Fibroblast of the aortic adventitia (primary cell): ENCODE results near the gene PYGO2. TPM values are rescaled to one million over a fixed set of nuclear protein-coding genes. Genes with fewer than 3 reads are reported as not detected.

Experiments used
- DNase-seq: peaks from one replicate; pipeline ENCODE4 v3.0.0-alpha.2; 2010; ENCODE audit warnings: low read depth
- H3K4me3 ChIP-seq: 2 replicates; pipeline ENCODE4 v1.5.1; 2011; ENCODE audit warnings: low read depth, mild to moderate bottlenecking, control low read depth, low read length, moderate library complexity
- total RNA-seq: library from RNA; depleted of rRNA; stranded (reverse); fragments of >200 nt; gene quantifications from 2 replicates; pipeline ENCODE4 v1.2.3, GENCODE V29; 2012; ENCODE audit warnings: low replicate concordance
- TF ChIP-seq, protein P1 (sequence below): IDR thresholded peaks from 2 replicates; pipeline ENCODE4 v1.5.1; 2011; ENCODE audit warnings: mild to moderate bottlenecking, low read length, control low read depth, inconsistent platforms; ENCODE audit not compliant: insufficient read depth

The PYGO2 gene, protein sequence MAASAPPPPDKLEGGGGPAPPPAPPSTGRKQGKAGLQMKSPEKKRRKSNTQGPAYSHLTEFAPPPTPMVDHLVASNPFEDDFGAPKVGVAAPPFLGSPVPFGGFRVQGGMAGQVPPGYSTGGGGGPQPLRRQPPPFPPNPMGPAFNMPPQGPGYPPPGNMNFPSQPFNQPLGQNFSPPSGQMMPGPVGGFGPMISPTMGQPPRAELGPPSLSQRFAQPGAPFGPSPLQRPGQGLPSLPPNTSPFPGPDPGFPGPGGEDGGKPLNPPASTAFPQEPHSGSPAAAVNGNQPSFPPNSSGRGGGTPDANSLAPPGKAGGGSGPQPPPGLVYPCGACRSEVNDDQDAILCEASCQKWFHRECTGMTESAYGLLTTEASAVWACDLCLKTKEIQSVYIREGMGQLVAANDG
- total RNA-seq: 7.8 and 18.0 TPM in 2 replicates

DNA sequence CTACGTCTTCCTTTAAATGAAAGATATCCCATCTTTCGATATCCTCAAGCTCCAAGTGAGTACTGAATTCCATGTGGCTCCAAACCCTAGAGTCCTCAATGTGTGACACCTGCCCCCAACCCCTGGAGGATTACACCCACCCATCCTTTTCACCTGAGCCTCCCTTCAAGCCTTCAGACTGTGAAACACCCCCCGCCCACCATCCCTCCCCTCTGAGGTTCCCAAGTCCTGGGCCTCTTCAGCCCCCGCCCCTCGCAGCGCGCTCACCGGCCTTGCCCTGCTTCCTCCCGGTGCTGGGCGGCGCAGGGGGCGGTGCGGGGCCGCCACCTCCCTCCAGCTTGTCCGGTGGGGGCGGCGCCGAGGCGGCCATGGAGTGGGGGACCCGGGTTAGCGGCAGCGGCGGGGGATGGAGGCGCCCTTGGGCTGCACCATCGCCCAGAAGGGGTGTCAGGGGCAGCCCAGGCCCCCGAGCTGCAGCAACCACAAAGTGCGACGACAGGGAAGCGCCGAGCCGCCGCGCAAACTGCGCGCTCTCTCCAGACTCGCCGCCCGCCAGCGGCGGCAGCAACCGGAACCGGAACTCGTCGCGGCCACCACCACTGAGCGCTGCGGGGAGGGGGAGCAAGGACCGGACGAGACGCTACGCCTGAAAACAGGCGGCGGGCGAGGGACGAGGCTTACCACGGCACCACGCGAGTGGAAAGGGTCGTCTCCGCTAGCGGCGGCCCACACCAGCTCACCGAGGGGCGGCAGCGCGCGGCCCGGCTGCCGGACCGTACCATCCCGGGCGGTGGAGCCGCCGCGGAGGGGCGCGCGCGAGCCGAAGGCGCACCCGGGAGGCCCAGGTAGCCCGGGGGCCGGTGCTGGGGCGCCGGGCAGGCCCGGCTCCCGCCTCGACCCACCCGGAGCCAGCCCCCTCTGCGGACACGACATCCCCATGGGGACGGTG lies at the start of gene PYGO2:
Gene PYGO2, minus strand, starts transcription at position 576 of the 949 bp plus-strand sequence. Its CDS starts 206 bp downstream, at position 370.
- peak; percentile 66 for DNase-seq

DNA sequence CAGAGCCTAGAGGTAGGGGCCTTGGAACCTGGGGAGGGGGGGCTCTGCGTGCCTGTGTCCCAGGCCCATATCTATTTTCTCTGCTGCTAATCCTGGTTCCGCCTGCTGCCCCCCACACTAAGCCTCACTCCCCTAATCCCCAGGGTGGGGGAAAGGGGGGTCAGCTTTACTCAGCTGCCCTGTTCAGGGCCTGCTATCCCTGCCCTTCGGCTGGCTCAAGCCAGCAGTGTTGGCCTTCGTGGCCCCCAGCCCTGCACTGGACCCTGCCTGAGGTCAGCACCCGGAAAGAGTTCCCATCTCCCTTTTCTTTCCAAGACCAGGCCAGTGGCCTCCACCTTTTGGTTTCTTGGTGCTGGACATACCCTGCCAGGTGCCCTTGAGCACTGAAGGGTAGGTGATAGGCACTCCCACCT lies 49.4 kb upstream of the PYGO2 start:
- no peak for DNase-seq
- TF ChIP-seq, protein P1, sequence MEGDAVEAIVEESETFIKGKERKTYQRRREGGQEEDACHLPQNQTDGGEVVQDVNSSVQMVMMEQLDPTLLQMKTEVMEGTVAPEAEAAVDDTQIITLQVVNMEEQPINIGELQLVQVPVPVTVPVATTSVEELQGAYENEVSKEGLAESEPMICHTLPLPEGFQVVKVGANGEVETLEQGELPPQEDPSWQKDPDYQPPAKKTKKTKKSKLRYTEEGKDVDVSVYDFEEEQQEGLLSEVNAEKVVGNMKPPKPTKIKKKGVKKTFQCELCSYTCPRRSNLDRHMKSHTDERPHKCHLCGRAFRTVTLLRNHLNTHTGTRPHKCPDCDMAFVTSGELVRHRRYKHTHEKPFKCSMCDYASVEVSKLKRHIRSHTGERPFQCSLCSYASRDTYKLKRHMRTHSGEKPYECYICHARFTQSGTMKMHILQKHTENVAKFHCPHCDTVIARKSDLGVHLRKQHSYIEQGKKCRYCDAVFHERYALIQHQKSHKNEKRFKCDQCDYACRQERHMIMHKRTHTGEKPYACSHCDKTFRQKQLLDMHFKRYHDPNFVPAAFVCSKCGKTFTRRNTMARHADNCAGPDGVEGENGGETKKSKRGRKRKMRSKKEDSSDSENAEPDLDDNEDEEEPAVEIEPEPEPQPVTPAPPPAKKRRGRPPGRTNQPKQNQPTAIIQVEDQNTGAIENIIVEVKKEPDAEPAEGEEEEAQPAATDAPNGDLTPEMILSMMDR: no peak
- H3K4me3 ChIP-seq: no peak overlapping the region

More for the DNA sequence above, at the start of gene PYGO2:
- TF ChIP-seq, protein P1: peak; percentile 21
- peak within 1 kb of the TSS; percentile 78 for H3K4me3 ChIP-seq

DNA sequence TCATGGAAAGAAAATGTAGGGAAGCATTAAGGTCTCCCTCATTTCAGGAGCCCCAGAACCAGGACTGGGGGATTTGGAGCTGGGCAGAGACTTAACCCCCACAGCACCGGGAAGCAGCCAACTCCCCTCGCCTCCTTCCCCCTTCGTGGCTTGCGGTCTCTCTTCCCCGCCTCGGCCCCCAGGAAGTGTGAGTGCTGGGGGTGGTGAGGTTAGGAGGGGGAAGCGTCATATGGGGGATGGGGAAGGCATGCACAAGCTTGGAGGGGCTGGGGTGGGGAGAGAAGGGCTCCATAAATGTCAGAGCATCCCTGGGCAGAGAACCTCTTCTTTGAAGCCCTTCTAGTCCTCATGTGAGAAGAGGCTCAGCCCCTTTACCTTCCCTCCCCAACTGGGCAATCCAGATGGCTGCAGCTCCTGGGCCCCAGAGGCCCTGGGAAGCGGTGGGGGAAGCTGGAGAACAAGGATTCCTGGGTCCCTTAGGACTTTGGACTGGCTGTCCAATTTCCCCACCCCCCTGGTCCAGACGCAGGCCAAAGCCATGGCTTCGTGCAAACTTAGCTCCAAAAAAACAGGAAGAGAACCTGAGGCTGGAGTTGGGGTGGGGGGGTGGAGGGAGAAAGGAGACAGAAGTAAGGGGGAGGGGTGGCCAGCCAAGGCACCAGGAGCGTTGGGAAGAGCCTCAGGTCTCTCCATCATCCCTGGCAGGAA lies 48.8 kb upstream of the PYGO2 start:
- H3K4me3 ChIP-seq: no peak overlapping the region
- TF ChIP-seq, protein P1: no peak
- no peak for DNase-seq

DNA sequence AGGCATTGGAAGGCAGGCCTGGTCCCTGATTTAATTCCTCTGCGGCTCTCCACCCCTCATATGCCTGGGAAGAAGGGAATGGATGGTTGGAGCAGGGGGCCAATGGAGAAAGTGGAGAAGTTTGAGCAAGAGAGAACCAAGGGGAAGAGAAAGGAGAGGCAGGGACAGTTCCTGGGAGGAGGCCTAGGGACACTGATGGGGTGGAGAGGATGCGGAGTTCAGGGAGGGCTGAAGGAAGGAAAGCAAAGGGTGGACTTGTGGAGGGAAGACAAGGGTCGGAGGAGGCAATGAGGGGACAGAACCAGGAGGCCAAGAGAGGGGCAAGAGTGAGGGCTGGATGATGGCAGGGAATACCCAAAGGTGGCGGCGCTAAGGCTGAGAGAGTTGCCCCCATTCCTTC lies 48.2 kb upstream of the PYGO2 start:
- no peak overlapping the region for H3K4me3 ChIP-seq
- no peak for DNase-seq
- TF ChIP-seq, protein P1: no peak

DNA sequence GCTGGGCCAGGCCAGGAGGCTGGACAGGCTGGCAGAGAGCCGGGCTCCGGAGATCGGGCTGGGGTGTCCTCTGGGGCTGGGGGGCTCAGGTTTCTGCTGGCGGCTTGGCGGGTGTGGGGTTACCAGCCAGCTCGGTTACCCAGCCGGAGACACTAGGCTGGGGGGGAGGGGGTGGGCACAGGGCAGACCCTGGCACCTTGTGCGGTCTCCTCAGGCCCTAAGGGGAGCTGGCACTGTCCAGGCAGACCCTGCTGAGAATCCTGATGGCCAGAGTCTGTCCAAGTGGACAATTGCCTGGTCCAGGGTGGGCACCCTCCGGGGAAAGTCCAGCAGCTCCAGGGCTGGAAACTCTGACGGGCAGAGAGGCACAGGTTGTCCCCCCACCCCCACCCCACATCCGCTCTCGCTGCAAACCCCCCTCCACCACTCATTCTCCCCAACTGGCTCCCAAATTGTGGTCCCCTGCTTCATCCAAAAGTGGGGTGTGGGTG lies 47.7 kb upstream of the PYGO2 start:
- no peak overlapping the region for H3K4me3 ChIP-seq
- DNase-seq: no peak
- TF ChIP-seq, protein P1: no peak
